NOMO-1 treated with DMSO at 0.1 percent for 48 hours (cell line): ENCODE data around the gene RBMS3.

ENCODE experiments used
- DNase-seq: peaks from one replicate; lab custom pipeline; 2025; ENCODE audit not compliant: unreplicated experiment; lab: John Stamatoyannopoulos, UW

Gene RBMS3

DNA sequence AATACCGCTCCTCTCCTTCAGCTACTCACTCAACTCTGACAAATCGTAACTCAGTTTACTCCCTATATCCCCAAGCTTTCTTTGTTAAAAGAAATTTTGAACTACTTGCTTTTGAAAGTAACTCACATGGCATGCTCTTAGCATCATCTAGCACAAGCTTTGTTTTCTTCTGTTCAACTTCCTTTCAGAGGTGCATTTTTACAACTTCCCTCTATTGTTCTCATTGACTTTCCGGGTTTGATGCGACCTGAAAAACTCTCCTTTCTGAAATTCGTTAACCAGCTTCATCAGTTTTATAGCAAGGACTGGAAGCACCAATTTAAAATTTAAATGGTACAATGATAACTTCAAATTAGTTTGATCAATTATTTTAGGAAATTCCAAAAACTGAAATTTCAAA is 696.0 kb downstream of the RBMS3 start:
- DNase-seq, result no peak

- DNase-seq, result no peak
These were observed 696.5 kb downstream of the RBMS3 start for GRCh38 chr3:29977360-29977759.

DNA sequence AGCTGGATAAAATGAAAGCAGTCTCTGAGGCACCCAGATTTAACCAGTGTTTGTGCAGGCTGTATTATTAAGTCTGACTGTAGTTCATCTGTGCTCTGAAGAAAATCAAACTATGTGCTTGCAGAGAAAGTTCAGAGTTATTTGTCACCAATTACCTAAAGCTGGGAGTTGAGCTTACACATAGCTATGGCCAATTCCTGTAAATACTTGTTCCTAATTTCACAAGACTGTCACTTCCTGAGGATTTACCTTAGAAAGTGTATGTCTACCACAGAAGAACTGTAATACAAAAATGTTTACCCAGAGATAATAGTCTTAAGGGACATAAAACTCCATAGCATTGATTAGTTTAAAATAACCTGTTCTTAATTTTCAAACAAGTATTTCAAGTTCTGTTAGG is 697.2 kb downstream of the RBMS3 start:
- DNase-seq, result no peak

GRCh38 chr3:29991198-29991597 is 710.3 kb downstream of the RBMS3 start:
- no peak for DNase-seq

DNA sequence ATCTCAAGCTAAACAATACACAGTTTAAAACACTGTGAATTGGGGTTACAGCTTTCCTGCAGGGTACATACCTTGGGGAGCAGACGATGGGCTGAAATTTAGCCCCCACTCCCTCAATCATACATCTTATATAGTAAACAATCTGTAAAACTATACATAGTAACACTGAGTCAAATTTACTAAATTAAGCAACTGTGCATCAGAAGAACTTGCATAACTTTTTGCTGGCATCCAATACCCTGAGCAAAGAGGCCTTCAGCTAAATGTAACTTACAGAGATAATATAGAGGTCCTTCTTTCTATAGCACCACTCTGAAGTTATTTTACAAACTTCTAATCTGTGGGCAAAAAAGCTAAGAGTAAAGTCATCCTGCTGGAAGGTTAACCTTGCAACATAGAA is 721.9 kb downstream of the RBMS3 start:
- DNase-seq, result peak; percentile 9

DNA sequence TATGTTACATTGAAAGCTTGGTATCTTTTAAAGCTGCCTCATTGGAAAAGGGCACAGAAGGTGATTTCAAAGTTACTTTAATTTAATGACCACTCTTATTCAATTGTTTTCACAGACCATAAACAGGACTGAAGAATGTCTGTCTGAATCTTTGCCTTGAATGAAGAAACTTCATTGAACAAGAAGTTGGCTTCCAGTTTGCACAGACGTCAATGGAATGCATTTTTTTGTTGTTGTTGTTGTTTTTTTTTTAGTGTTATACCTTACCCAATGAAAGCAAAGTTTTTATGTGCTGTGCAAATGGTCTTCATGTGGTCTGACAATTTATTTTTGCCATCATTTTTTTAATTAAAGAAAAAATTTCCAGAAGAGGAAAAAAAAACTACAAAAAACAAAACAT is 722.9 kb downstream of the RBMS3 start:
- no peak for DNase-seq

DNA sequence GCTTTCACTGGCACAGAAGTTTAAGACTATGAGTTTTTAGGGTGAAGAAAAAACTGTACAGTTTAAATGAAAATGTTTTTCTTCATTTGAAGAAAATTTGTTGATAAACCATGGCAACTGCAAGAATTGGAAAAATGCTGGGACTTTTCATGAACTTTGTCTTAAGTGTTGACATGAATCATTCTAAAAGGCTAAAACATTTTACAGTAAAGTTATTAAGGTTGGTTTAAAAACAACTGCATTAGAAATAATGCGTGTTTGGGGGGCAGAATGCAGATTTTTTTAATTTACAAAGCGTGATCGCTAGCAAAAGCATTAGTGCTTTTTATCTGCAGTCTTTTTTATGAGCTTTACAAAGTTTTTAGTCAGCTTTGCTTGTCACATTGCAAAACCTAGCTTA is 723.6 kb downstream of the RBMS3 start:
- no peak for DNase-seq

- DNase-seq, result no peak
These were observed 725.2 kb downstream of the RBMS3 start for GRCh38 chr3:30006111-30006510.

- DNase-seq, result peak; percentile 86
These were observed 726.8 kb downstream of the RBMS3 start for GRCh38 chr3:30007668-30008067.

DNA sequence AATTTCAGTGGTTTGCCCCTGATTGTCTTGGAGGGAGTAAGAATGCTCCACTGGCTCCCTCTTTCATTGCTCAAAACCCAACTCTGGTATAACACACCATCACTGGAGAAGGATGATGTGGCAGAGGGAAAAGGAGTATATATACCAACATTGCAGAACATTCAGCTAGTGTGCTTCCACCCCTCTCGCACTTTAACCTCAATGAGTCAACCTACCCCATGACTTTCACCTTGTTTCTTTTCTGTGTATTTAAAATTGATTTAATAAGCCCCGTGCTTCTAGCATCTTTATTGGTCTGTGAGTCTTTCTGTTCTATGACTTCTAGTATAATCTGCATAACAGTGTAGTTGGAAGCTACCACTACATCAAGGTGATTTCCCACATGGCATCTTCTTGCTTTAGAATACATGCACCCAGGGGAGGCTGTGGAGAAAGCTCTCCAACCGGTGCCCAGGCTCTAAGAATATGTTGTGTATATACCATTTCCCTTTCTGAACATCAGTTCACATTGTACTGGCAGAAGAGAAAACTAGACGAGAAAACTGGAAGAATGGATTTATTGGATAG is 730.4 kb downstream of the RBMS3 start:
- DNase-seq, result no peak

GRCh38 chr3:30012941-30013543 is 732.2 kb downstream of the RBMS3 start:
- DNase-seq, result peak; percentile 53

DNA sequence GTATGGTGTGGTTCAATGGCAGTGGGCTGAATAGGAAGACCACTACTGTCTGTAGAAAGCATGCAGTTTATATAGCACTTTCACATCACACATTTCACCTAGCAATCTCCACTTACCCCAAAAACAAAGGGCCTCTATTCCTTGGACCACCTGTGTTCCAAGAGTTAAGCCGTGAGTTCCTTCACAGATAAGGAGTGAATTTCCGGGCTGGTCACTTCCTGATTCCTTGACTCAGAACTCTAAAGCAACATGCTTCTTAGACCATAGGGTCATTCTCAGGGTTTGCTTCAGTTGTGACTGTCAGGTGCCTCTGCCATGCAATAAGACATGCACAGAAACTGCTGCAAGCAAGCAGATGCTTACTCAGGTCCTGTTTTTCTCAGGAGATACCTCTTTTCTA is 737.0 kb downstream of the RBMS3 start:
- no peak for DNase-seq

DNA sequence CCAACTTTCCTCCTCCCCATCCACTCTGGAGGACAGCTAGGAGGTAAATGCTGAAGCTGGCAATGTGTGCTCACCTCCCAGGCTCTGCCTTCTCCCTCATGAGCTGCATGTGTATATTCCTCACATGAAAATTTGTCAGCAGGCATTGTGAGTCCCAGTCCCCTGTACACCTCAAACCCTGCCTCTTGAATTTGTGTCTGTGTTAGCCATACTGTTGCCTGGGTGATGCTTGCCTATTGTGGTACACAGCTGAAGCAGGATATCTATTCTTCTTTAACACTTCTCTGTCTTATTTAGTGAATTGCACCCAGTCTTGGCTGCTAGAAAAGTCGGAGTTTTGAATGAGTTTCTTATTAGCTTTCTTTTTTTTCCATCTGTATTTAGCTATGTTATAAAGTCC is 739.5 kb downstream of the RBMS3 start:
- no peak for DNase-seq

GRCh38 chr3:30024466-30024865 is 743.6 kb downstream of the RBMS3 start:
- no peak for DNase-seq

GRCh38 chr3:30026851-30027250 is 746.0 kb downstream of the RBMS3 start:
- DNase-seq, result no peak

DNA sequence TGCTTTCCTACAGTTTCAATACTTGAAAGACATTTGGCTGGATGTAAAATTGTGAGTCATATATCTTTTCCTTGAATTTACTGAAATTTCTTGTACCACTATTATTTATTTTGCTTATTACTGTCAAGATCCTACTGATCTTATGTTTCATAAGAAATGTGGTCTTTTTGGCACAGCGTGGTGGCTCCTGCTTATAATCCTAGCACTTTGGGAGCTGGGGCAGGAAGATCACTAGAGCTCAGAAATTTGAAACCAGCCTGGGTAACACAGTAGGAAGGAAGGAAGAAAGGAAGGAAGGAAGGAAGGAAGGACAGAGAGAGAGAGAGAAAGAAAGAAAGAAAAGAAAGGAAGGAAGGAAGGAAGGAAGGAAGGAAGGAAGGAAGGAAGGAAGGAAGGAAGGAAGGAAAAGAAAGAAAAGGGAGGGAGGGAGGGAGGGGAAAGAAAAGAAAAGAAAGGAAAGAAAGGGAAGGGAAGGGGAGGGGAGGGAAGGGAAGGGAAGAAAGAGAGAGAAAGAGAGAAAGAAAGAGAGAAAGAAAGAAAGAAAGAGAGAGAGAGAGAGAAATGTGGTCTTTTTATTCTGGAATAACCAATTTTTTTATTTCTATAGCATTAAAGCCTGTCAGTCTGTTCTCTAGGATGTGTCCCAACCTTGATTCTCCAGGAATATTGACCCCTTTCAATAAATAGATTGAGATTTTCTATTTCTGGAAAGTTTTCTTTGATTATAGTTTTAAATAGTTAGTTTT is 753.5 kb downstream of the RBMS3 start:
- DNase-seq, result no peak

- DNase-seq, result no peak
These were observed 755.2 kb downstream of the RBMS3 start for GRCh38 chr3:30035935-30036567.

DNA sequence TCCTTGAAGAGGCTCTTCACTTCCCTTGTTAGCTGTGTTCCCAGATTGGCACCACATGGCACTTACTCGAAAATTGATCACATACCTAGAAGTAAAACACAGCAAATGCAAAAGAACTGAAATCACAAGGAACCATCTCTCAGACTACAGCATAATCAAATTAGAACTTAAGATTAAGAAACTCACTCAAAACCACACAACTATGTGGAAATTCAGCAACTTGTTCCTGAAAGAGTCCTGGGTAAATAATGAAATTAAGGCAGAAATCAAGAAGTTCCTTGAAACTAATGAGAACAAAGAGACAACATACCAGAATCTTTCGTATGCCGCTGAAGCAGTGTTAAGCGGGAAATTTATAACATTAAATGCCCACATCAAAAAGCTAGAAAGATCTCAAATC is 759.3 kb downstream of the RBMS3 start:
- DNase-seq, result peak; percentile 32

DNA sequence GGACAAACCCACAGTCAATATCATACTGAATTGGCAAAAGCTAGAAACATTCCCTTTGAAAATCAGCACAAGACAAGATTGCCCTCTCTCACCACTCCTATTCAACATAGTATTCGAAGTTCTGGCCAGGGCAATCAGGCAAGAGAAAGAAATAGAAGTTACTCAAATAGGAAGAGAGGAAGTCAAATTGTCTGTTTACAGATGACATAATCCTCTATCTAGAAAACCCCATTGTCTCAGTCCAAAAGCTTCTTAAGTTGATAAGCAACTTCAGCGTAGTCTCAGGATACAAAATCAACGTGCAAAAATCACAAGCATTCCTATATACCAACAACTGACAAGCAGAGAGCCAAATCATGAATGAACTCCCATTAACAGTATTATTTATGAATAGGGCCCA is 760.6 kb downstream of the RBMS3 start:
- peak; percentile 40 for DNase-seq

- DNase-seq, result peak; percentile 67
These were observed 761.5 kb downstream of the RBMS3 start for GRCh38 chr3:30042274-30042859.

DNA sequence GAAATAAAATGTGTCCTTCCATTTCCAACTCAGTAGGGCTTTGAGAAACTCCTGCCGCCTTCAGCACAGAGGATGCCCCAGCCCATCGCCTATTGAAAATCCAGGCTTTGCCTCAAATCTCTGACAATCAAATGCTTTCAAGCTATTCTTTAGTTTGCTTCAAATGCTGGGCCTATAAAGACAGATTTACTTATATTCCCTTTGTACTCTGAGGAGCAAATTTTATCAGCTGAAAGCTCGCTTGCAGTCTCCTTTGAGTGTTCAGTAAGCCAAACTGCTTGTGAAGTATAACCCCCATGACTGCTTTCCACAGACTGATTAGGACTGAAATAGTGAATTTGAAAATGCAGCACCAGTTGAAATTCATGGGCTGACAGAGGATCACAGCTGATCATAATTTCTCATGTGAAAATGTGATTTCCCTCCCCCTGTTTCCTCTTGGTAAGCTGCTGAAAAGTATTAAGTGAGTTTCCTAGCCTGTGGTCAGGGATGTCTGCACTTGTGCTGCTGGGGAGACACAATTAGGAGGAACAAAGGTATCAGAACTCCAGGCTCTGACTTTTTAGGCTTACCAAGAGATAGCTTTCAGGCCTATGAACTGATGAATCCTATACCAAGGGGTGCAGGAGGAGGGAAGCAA is 762.2 kb downstream of the RBMS3 start:
- DNase-seq, result no peak
